Measurements from ENCODE around the gene HIBCH.

- TF ChIP-seq CTCF (IDR thresholded peaks at IDR 0.05) (no peak), POLR2A (IDR thresholded peaks at IDR 0.05) (no peak), POLR2AphosphoS5 (IDR thresholded peaks at IDR 0.05) (no peak)
Observed at GRCh38 chr2:190301032-190301431, 18.6 kb downstream of the HIBCH start.
